Prostate gland (tissue), 2 donors: ENCODE results near the gene LSM3. TPM values are rescaled to one million over a fixed set of nuclear protein-coding genes. Genes with fewer than 3 reads are reported as not detected.

Experiments
- DNase-seq: peaks from one replicate; pipeline ENCODE4 v3.0.0-alpha.2; 2019; ENCODE audit warnings: low spot score
- H3K27ac ChIP-seq, 2 donors: fragments of 200-600 bp; sonication (generic); 2 replicates each; pipeline ENCODE4 v1.5.1; 2017 to 2019
- H3K27me3 ChIP-seq: fragments of 200-600 bp; sonication (generic); replicated peaks from 2 replicates; pipeline ENCODE4 v1.5.1; 2019; ENCODE audit not compliant: insufficient read depth
- H3K36me3 ChIP-seq, 2 donors: fragments of 200-600 bp; sonication (generic); 1 replicate in 1 of 2; 2 replicates in 1 of 2; pipeline versions ENCODE4 v1.5.1 to v1.8.1; 2017 to 2019
- H3K4me1 ChIP-seq: fragments of 200-600 bp; sonication (generic); replicated peaks from 2 replicates; pipeline ENCODE4 v1.5.1; 2019
- H3K4me3 ChIP-seq, 2 donors: fragments of 200-600 bp; sonication (generic); 2 replicates each; pipeline ENCODE4 v1.5.1; 2017 to 2019
- H3K9me3 ChIP-seq: fragments of 200-600 bp; sonication (generic); 2 replicates; pipeline ENCODE4 v1.5.1; 2017
- POLR2A ChIP-seq: fragments of 450-650 bp; IDR thresholded peaks from one replicate; pipeline ENCODE4 v1.6.1; 2016; ENCODE audit warnings: antibody characterized with exemption, mild to moderate bottlenecking
- POLR2AphosphoS5 ChIP-seq: sonication (generic); formaldehyde crosslinking; IDR thresholded peaks from one replicate; pipeline ENCODE4 v1.6.1; 2017; ENCODE audit warnings: antibody characterized with exemption
- WGBS: methylation state at CpG from one replicate; pipeline ENCODE4 v1.1.5; 2018; 5-methylcytosine and 5-hydroxymethylcytosine counted together
- intact Hi-C: fragments of 100-400 bp; cut with DNase I; formaldehyde crosslinking; loops from one replicate; pipeline ENCODE4 v1.14.2; 2022
- total RNA-seq, 2 donors: library from RNA; depleted of rRNA; stranded (reverse); fragments of >200 nt; gene quantifications; one replicate each; pipeline ENCODE4 v1.1.0, GENCODE V29; 2016
- TF ChIP-seq, protein P1 (sequence below), 4 experiments: fragments of 200-600 bp in 2 of 4; fragments of 450-650 bp in 2 of 4; sonication (generic) in 2 of 4; IDR thresholded peaks; 1 replicate in 3 of 4; 2 replicates in 1 of 4; pipeline ENCODE4 v1.5.1; 2016 to 2019; ENCODE audit warnings: antibody characterized with exemption in 4 of 4, mild to moderate bottlenecking in 2 of 4, moderate library complexity in 2 of 4

The LSM3 gene
- total RNA-seq, 2 donors from 2014 or later, result 15.0 to 15.1 TPM

DNA sequence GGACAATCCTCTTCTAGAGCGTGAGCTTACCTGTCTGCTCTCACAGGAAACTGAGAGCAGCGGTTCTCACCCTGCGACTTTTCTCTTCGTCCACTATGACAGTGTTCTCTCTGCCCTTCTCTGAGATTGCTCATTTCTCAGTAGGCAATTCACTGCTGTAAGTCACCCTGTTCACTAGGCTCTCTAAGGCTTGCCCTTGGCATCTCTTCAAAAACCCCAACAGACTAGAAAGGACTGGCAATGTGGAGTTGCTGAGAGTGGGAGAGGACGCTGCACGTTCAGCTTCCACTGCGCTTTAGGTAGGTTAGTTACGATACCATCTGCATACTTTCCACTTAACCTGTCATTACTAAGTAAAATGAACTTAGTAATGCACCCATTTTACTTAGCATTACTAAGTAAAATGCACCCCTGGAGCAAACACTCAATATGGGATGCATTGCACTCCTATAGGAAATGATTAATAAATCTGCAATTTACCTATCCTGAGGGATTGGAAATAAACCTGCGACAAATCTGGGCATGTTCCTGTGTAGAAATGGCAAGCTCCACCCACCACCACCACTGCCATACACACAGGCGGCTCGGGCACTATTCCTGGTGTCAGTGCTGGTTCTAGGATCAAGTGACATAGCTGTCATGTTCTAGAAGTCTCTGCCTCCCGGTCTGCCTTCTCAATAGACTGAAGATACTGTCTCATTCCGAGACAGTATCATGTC lies 21.6 kb upstream of the LSM3 start:
- no peak overlapping the region for H3K27ac ChIP-seq
- H3K4me1 ChIP-seq, result no peaks in the 10 kb centered on the region
- DNase-seq, result no peak
- no peak overlapping the region for H3K4me3 ChIP-seq
- intact Hi-C loops, result no loop called here
- TF ChIP-seq POLR2A (no peak), POLR2AphosphoS5 (no peak)
- TF ChIP-seq, protein P1, sequence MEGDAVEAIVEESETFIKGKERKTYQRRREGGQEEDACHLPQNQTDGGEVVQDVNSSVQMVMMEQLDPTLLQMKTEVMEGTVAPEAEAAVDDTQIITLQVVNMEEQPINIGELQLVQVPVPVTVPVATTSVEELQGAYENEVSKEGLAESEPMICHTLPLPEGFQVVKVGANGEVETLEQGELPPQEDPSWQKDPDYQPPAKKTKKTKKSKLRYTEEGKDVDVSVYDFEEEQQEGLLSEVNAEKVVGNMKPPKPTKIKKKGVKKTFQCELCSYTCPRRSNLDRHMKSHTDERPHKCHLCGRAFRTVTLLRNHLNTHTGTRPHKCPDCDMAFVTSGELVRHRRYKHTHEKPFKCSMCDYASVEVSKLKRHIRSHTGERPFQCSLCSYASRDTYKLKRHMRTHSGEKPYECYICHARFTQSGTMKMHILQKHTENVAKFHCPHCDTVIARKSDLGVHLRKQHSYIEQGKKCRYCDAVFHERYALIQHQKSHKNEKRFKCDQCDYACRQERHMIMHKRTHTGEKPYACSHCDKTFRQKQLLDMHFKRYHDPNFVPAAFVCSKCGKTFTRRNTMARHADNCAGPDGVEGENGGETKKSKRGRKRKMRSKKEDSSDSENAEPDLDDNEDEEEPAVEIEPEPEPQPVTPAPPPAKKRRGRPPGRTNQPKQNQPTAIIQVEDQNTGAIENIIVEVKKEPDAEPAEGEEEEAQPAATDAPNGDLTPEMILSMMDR (IDR thresholded peaks at IDR 0.05), result no peak
- H3K36me3 ChIP-seq, result peaks cover 12 to 25% of the 10 kb centered on the region in 2 donors
- 83% methylated on average over 13 of the region's 13 CpGs for WGBS
- H3K27me3 ChIP-seq, result no peaks in the 10 kb centered on the region
- no peaks in the 10 kb centered on the region for H3K9me3 ChIP-seq

DNA sequence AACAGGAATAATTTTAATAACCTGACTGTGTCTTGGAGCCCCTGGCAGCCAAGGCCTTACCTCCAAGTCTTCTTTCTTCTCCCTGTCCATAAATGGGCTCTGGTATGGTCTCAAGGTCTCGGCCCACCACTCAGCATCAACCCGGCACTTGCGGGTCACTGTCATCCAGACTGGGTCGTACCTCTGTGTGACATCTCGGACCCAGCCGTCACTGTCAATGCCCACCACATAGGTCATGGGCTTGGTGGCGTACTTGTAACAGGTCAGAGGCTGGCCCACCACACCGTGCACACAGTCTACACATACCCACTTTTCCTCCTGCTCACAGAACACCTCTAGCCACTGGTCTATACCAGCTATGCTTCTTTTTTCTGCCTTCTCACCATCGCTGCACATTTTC lies 20.7 kb upstream of the LSM3 start:
- TF ChIP-seq, protein P1 (IDR thresholded peaks at IDR 0.05), result no peak
- TF ChIP-seq POLR2AphosphoS5, result no peak
- TF ChIP-seq POLR2A, result no peak
- no peak for DNase-seq
- Histone ChIP-seq H3K36me3 (peaks cover 12 to 27% of the 10 kb centered on the region in 2 donors), H3K4me3 (no peak overlapping the region), H3K9me3 (no peaks in the 10 kb centered on the region), H3K27me3 (no peaks in the 10 kb centered on the region), H3K27ac (no peak overlapping the region), H3K4me1 (no peaks in the 10 kb centered on the region)
- 98% methylated on average over 9 of the region's 9 CpGs for WGBS
- intact Hi-C loops, result no loop called here

DNA sequence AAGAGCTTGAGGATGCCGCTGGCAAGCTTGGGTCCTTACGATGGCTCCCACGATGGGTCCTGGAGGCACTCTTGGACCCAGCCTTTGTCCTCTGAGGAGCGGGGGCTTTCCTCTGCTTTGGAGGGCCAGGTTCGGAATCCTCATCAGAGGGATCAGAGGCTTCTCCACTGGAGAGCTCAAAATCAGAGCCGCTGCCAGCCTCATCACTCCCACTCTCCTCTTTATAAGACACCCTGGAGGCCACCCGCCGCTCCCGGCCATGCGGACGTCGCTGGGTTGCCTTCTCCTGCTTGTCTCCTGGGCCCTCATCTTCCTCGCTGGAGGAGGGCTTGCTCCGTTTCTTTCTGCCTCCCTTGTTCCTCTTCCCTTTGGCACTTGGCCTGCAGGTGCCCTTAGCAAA lies 20.2 kb upstream of the LSM3 start:
- TF ChIP-seq POLR2AphosphoS5 (no peak), POLR2A (no peak)
- TF ChIP-seq, protein P1 (IDR thresholded peaks at IDR 0.05), result no peak
- intact Hi-C loops, result no loop called here
- Histone ChIP-seq H3K27me3 (no peaks in the 10 kb centered on the region), H3K27ac (no peak overlapping the region), H3K4me1 (no peaks in the 10 kb centered on the region), H3K36me3 (peaks cover 12 to 31% of the 10 kb centered on the region in 2 donors), H3K4me3 (no peak overlapping the region), H3K9me3 (no peaks in the 10 kb centered on the region)
- WGBS, result 97% methylated on average over 14 of the region's 14 CpGs
- no peak for DNase-seq

DNA sequence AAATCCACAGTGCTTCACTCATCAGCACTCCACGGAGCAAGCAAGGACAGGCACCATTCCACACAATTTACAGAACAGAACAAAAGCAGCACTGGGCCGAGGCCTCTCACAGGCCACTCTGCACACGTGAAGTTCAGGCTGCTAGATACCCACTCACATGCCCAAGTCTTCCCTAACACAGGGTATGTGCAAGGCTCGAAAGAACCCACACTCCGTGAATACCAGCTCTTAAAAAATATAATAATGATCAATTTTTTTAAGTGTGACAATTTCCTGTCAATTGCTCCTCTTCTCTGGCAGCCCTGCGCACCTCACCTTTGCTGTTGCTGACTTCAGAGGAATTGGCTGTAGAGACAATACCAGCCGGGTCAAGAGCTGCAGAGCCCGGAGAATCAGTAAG lies 19.2 kb upstream of the LSM3 start:
- Histone ChIP-seq H3K4me1 (no peaks in the 10 kb centered on the region), H3K27ac (no peak overlapping the region), H3K4me3 (no peak overlapping the region), H3K9me3 (no peaks in the 10 kb centered on the region), H3K27me3 (no peaks in the 10 kb centered on the region), H3K36me3 (peaks cover 6 to 36% of the 10 kb centered on the region in 2 donors)
- intact Hi-C loops, result no loop called here
- no peak for DNase-seq
- 97% methylated on average over 8 of the region's 8 CpGs for WGBS
- no peak for TF ChIP-seq POLR2AphosphoS5
- TF ChIP-seq POLR2A, result no peak
- TF ChIP-seq, protein P1 (IDR thresholded peaks at IDR 0.05), result no peak

DNA sequence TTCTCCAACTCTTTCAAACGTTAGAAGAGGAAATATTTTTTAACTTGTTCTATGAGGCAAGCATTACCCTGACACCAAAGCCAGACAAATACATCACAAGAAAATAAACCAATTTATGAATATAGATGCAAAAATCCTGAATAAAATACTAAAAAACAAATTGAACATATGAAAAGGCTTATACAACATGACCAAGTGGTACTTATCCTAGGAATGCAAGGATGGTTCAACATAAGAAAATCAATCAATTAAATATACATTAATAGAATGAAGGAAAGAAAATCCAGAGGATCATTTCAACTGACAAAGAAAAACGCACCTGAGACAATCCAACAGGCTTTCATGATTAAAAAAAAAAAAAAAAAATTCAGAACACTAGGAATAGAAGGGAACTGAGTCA lies 17.3 kb upstream of the LSM3 start:
- no peak for DNase-seq
- no peaks in the 10 kb centered on the region for H3K4me1 ChIP-seq
- TF ChIP-seq, protein P1 (IDR thresholded peaks at IDR 0.05), result no peak
- TF ChIP-seq POLR2A (no peak), POLR2AphosphoS5 (no peak)
- H3K4me3 ChIP-seq, result no peak overlapping the region
- 96% methylated on average over 2 of the region's 2 CpGs for WGBS
- H3K27ac ChIP-seq, result no peak overlapping the region
- H3K9me3 ChIP-seq, result no peaks in the 10 kb centered on the region
- no peaks in the 10 kb centered on the region for H3K27me3 ChIP-seq
- intact Hi-C loops, result no loop called here
- peaks cover 13 to 41% of the 10 kb centered on the region in 2 donors for H3K36me3 ChIP-seq
